ENCODE results near the gene GSTT4.
"Not testable (repeated sequence)": the region's sequence is repeated elsewhere in the genome, so short reads cannot be mapped to it uniquely, and the experiment has no call there.

GSTT4 gene

DNA sequence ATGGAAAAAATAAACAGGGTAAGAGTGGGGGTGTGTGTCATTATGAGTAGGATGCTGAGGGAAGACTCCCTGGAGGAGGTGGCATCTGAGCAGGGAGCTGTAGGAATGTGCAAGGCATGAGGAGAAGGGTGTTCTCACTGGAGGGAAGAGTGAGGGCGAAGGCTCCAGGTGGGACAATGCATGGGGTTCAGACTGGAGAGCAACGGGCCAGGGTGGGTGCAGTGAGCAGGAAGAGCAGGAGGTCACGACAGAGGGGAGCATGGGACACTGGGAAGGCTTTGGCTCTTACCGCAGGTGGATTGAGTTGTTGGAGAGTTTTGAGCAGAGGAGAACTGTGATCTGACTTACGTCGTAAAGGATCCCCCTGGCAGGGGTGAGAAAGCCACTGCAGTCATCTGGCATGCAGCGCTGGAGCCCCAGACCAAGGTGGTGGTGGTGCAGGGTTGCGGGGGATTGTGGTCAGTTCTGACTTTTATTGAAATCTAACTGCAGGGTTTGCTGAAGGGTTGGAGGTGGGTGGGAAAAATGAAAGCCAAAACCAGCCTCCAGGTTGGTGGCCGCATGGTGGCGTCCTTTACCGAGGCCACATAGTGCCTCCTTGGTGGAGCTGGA lies 52.4 kb downstream of the GSTT4 start:
- DNase-seq (ENCODE audit: low spot score) = not testable (repeated sequence)

DNA sequence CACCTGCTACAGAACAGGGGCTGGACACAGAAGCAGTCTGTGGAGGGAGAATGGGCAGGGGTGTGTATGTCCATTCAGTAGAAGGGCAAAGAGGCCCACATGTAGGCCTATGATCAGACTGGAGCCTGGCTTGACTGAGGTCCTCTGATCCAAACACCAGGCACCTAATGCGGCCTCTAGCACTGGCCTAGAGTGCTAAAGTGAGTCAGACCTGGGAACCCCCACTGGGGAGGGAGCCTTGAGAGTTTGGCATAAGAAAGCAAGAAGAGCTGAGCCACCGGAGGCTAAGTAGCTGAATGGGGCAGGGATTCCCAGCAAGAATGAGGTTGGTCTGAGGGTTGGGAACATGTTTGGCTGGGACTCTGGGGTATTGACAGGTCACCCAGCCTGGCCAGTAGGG lies 53.9 kb downstream of the GSTT4 start:
- not testable (repeated sequence) for DNase-seq (ENCODE audit: low spot score)

DNA sequence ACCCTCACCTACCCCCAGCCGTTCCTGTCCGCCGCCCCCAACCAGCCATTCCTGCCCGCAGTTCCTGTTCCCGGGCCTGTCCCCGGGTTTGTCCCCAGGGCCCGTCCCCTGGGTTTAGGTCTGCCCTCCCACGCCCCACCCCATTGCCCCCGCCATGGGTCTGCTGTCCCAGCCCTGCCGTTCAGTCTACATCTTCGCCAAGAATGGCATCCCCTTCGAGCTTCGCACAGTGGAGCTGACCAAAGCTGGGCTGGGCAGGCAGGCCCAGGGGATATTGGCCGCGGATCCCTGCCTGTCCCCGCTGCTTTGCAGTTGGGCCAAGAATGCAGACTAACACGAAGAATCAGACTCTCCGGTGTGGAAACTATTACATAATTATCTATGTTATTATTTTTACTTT lies 55.5 kb downstream of the GSTT4 start:
- DNase-seq (ENCODE audit: low spot score) = not testable (repeated sequence)

Data from SW480 (cell line).